ENCODE results near the gene IGSF23. TPM values are rescaled to one million over a fixed set of nuclear protein-coding genes. Genes with fewer than 3 reads are reported as not detected.
"Not testable (repeated sequence)": the region's sequence is repeated elsewhere in the genome, so short reads cannot be mapped to it uniquely, and the experiment has no call there.

Gene IGSF23
- polyA plus RNA-seq, 12 donors, result not detected

- no peak for DNase-seq
These were observed 53.6 kb downstream of the IGSF23 start for GRCh38 chr19:44666852-44667556.

- DNase-seq, result no peak
These were observed 55.8 kb downstream of the IGSF23 start for GRCh38 chr19:44668985-44669764.

GRCh38 chr19:44670027-44670426 is 56.7 kb downstream of the IGSF23 start:
- not testable (repeated sequence) for DNase-seq

GRCh38 chr19:44671400-44671799 is 58.0 kb downstream of the IGSF23 start, which contains the start of gene CEACAM19:
CEACAM19 (plus strand) TSS chr19:44671482; CDS start chr19:44671932, 450 bp downstream.
- DNase-seq, result no peak

- DNase-seq, result no peak
These were observed 58.9 kb downstream of the IGSF23 start for GRCh38 chr19:44672226-44672625.

GRCh38 chr19:44673510-44673909 is 60.1 kb downstream of the IGSF23 start:
- DNase-seq, result no peak

- DNase-seq, result no peak
These were observed 62.2 kb downstream of the IGSF23 start for GRCh38 chr19:44675521-44675920.

GRCh38 chr19:44677019-44677811 is 63.9 kb downstream of the IGSF23 start:
- no peak for DNase-seq

- no peak for DNase-seq
These were observed 67.2 kb downstream of the IGSF23 start for GRCh38 chr19:44680536-44680935.

GRCh38 chr19:44681992-44682790 is 68.8 kb downstream of the IGSF23 start:
- no peak for DNase-seq

GRCh38 chr19:44682807-44683206 is 69.4 kb downstream of the IGSF23 start:
- no peak for DNase-seq

- no peak for DNase-seq
These were observed 70.3 kb downstream of the IGSF23 start for GRCh38 chr19:44683434-44684210.

GRCh38 chr19:44684396-44684795 is 71.0 kb downstream of the IGSF23 start:
- DNase-seq, result not testable (repeated sequence)

- DNase-seq, result no peak
These were observed 71.8 kb downstream of the IGSF23 start for GRCh38 chr19:44684892-44685863.

- DNase-seq, result no peak
These were observed 72.5 kb downstream of the IGSF23 start for GRCh38 chr19:44685877-44686276.
